Erythroblast (primary cell): ENCODE measurements around the gene AXIN1.

Source experiments
- GATA1 ChIP-seq: IDR thresholded peaks from 2 replicates; pipeline ENCODE4 v1.6.1; 2011; ENCODE audit warnings: low read depth, mild to moderate bottlenecking, control low read depth, low read length, moderate library complexity
- POLR2A ChIP-seq: IDR thresholded peaks from 2 replicates; pipeline ENCODE4 v1.6.1; 2011; ENCODE audit warnings: mild to moderate bottlenecking, low read length

- TF ChIP-seq POLR2A (no peak), GATA1 (no peak)
Measured at GRCh38 chr16:252366-253337, 99.9 kb downstream of the AXIN1 start.
